C4-2B (cell line): ENCODE measurements around the gene KCNIP1.

Experiments
- ZFX ChIP-seq: fragments of 450-650 bp; IDR thresholded peaks from 2 replicates; pipeline ENCODE4 v1.6.1; 2017
- TF ChIP-seq, protein P1 (sequence below): fragments of 450-650 bp; conservative IDR thresholded peaks from 2 replicates; pipeline ENCODE4 v1.5.1; 2017; ENCODE audit warnings: mild to moderate bottlenecking

DNA sequence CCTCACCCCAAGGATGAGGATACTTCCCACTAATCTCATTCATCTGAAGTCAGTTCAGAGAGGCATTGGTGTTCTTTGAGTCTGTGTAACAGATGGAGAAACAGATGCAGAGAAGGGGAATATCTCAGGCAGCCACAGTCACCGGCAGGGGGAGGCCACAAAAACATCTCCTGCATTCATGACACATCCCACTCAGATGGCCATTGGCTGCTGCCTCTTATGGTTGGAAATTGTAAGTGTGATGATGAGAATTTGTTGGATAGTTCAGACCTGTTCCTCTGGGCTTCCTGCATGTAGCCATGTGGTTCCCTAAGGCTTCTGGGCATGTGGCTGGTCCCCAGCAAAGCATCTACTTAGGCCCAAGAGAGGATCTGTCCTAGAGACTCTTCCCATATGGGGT is 233.8 kb downstream of the KCNIP1 start:
- TF ChIP-seq, protein P1, sequence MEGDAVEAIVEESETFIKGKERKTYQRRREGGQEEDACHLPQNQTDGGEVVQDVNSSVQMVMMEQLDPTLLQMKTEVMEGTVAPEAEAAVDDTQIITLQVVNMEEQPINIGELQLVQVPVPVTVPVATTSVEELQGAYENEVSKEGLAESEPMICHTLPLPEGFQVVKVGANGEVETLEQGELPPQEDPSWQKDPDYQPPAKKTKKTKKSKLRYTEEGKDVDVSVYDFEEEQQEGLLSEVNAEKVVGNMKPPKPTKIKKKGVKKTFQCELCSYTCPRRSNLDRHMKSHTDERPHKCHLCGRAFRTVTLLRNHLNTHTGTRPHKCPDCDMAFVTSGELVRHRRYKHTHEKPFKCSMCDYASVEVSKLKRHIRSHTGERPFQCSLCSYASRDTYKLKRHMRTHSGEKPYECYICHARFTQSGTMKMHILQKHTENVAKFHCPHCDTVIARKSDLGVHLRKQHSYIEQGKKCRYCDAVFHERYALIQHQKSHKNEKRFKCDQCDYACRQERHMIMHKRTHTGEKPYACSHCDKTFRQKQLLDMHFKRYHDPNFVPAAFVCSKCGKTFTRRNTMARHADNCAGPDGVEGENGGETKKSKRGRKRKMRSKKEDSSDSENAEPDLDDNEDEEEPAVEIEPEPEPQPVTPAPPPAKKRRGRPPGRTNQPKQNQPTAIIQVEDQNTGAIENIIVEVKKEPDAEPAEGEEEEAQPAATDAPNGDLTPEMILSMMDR, result no peak; the same call in 1 of the 2 replicates
- TF ChIP-seq ZFX, result no peak
